ENCODE data around the gene FBXO7.
"Not testable (repeated sequence)": the region's sequence is repeated elsewhere in the genome, so short reads cannot be mapped to it uniquely, and the experiment has no call there.

FBXO7 gene

GRCh38 chr22:32474635-32475467 lies at the start of gene FBXO7:
FBXO7 (plus strand) TSS chr22:32474811; CDS start chr22:32475003, 192 bp downstream.
- DNase-seq = peak; percentile 77 to 78

DNA sequence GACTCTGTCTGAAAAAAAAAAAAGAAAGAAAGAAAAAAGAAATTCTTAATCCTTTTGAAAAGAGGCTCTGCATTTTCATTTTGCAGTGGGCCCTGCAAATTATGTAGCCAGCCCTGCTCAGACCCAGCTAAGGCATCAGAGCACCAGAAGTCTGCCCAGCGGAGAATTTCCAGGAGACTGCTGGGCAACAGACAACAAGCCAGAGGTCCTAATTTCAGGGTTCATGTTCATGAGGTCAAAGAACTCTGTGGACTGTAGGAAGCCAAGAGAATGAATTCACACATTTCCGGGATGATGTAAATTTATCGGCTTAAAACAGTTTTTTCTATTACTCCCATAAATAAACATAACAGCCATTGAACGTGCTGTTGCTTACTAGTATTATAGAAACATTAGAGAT lies 47.7 kb upstream of the FBXO7 start:
- no peak for DNase-seq

- DNase-seq = no peak
Measured at GRCh38 chr22:32430352-32430751, 44.3 kb upstream of the FBXO7 start.

DNA sequence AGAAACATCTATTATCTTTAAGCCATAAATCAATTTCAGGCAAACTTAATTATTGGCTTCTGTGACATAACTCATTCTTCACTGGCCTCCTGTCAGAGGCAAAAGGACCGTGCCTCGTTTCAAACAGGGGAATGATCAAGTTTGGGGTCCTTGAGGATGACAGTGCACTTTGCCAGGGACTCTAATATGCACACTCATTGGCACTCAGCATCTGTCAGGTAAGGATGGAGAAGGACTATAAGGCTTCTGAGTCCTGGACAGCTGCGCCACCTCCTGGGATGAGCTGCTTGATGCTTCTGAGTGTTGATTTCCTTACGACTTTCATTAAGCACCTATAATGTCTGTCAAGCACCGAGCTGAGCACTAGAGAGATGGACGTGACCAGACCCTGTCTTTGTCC lies 30.5 kb upstream of the FBXO7 start:
- peak in 1 of 2 experiments; percentile 7 for DNase-seq

- DNase-seq = no peak
Measured at GRCh38 chr22:32446321-32446720, 28.3 kb upstream of the FBXO7 start.

GRCh38 chr22:32448980-32449379 lies 25.6 kb upstream of the FBXO7 start:
- DNase-seq = no peak

- DNase-seq = no peak
Measured at GRCh38 chr22:32457031-32457430, 17.6 kb upstream of the FBXO7 start.

- no peak for DNase-seq
Measured at GRCh38 chr22:32462452-32462851, 12.2 kb upstream of the FBXO7 start.

GRCh38 chr22:32465661-32466060 lies 8.9 kb upstream of the FBXO7 start:
- DNase-seq = no peak

- DNase-seq = no peak
Measured at GRCh38 chr22:32466496-32466895, 8.1 kb upstream of the FBXO7 start.

- no peak for DNase-seq
Measured at GRCh38 chr22:32469799-32470212, 4.8 kb upstream of the FBXO7 start.

GRCh38 chr22:32473388-32473952 lies 1.1 kb upstream of the FBXO7 start:
- peak; percentile 67 to 80 for DNase-seq

GRCh38 chr22:32475468-32476010 lies 928 bp downstream of the FBXO7 start:
- DNase-seq = peak in 1 of 2 experiments; percentile 49

- no peak for DNase-seq
Measured at GRCh38 chr22:32476281-32477195, 1.9 kb downstream of the FBXO7 start.

DNA sequence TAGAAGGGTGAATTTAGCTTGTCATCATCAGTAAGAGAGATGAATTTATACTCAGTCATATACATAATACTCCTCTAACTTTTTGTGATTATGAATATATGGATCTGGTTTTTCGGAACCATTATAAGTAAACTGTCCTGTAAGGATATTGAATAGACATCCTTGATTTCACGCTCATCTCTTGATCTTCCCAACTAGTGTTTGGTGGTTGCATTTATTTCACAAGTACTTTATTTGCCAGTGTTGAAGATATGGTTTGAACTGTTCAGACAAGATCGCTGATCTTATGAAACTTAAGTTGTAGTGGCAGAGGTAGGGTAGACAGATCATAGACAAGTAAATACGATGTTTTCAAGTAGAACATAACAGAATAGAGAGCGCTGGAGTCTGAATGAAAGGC lies 3.0 kb downstream of the FBXO7 start:
- no peak for DNase-seq

- not testable (repeated sequence) for DNase-seq
Measured at GRCh38 chr22:32478552-32478951, 3.9 kb downstream of the FBXO7 start.

GRCh38 chr22:32478994-32479393 lies 4.4 kb downstream of the FBXO7 start:
- DNase-seq = no peak

GRCh38 chr22:32480238-32480637 lies 5.6 kb downstream of the FBXO7 start:
- DNase-seq = no peak

DNA sequence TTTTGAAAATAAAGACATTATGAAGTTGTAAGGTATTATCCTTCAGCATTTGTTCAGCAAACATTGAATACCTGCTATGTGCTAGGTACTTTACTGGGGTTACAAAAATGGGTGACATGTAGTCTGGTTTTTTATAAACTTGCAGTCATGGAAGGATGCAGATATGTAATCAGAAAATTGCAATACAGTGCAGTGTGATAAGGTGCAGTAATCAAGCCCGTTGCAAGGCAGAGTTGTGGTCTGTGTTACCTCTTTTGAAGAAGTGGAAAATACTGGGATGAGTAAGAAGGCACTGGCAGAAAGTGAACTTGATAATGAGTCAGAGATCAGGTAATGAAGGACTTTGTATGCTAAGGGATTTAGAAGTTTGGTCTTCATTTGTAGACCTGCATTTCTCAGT lies 8.1 kb downstream of the FBXO7 start:
- DNase-seq = no peak

GRCh38 chr22:32486656-32487390 lies 12.2 kb downstream of the FBXO7 start:
- DNase-seq = no peak

- no peak for DNase-seq
Measured at GRCh38 chr22:32487461-32487860, 12.8 kb downstream of the FBXO7 start.

- DNase-seq = no peak
Measured at GRCh38 chr22:32489377-32489776, 14.8 kb downstream of the FBXO7 start.
